Progenitor cell of endocrine pancreas (in vitro differentiated cells): ENCODE measurements around the gene ZNF284. TPM values are rescaled to one million over a fixed set of nuclear protein-coding genes. Genes with fewer than 3 reads are reported as not detected.

Experiments
- DNase-seq: peaks from one replicate; pipeline ENCODE4 v3.0.0; 2021; ENCODE audit warnings: low spot score; ENCODE audit not compliant: unreplicated experiment
- H3K27ac Mint-ChIP-seq: 2 replicates; pipeline ENCODE4 v1.8.0; 2021; ENCODE audit warnings: mild to moderate bottlenecking, moderate library complexity, mixed read lengths
- H3K27me3 Mint-ChIP-seq: 2 replicates; pipeline ENCODE4 v1.8.0; 2021; ENCODE audit warnings: mixed read lengths
- H3K36me3 Mint-ChIP-seq: 2 replicates; pipeline ENCODE4 v1.8.0; 2022; ENCODE audit warnings: mixed read lengths; ENCODE audit not compliant: insufficient read depth
- H3K4me1 Mint-ChIP-seq: 2 replicates; pipeline ENCODE4 v1.8.0; 2021; ENCODE audit warnings: low read depth, mixed read lengths
- H3K4me3 Mint-ChIP-seq: 2 replicates; pipeline ENCODE4 v1.8.0; 2021; ENCODE audit warnings: low read depth, mild to moderate bottlenecking, moderate library complexity, mixed read lengths
- H3K9me3 Mint-ChIP-seq: 2 replicates; pipeline ENCODE4 v1.8.0; 2021; ENCODE audit warnings: low read depth, mixed read lengths
- CTCF ChIP-seq: fragments of 200-600 bp; sonication (generic); IDR thresholded peaks from one replicate; pipeline ENCODE4 v1.5.0; 2021; ENCODE audit warnings: antibody characterized with exemption, mild to moderate bottlenecking; ENCODE audit not compliant: unreplicated experiment
- total RNA-seq: library from RNA; stranded (reverse); gene quantifications from 2 replicates; pipeline ENCODE4 v1.2.1, GENCODE V29; 2021

The ZNF284 gene
- total RNA-seq, 1 donor from 2014 or later = 5.9 TPM

- DNase-seq = no peak
- no peak overlapping the region for H3K27ac Mint-ChIP-seq
- H3K36me3 Mint-ChIP-seq = no peaks in the 10 kb centered on the region
- H3K27me3 Mint-ChIP-seq = peaks cover 5% of the 10 kb centered on the region
- peaks cover 29% of the 10 kb centered on the region for H3K9me3 Mint-ChIP-seq
- TF ChIP-seq CTCF = no peak
- no peak overlapping the region for H3K4me3 Mint-ChIP-seq
- H3K4me1 Mint-ChIP-seq = no peaks in the 10 kb centered on the region
These were observed 29.8 kb upstream of the ZNF284 start for GRCh38 chr19:44042147-44042546.

DNA sequence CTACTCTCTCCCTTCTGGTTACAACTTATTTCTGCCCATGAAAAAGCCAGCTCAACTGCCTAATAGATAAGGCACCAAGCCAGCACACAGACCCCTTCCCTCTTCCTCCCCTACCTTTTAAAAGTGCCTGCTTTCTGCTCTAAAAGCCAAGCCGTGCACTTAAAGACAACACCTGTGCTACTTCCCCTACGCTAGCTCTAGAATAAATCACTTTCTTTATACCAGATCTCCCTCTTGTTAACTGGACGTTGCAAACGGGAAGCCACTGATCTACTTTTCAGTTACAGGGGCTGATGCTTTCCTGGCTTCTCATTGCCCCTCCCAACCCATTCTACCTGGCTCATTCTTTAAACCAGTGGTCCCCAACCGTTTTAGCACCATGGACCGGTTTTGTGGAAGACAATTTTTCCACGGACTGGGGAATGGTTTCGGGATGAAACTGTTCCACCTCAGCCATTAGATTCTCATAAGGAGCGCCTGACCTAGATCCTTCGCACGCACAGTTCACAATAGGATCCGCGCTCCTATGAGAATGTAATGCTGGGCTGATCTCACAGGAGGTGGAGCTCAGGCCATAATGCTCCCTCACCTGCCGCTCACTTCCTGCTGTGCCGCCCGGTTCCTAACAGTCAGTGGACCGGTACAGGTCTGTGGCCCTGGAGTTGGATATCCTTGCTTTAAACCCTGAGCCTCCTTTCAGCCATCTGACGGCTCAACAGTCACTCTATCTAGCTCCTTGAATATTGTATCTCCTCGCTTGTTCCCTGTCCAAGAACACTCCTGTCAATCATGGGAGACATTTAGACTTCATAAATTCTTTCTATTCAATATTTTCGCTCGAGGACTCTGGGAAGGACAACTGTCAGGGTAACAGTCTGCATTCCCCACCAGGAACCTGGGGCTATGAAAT lies 21.0 kb upstream of the ZNF284 start:
- Mint-ChIP-seq H3K4me3 (peak overlapping the region; percentile 97), H3K27me3 (peaks cover 33% of the 10 kb centered on the region), H3K36me3 (peaks cover 18% of the 10 kb centered on the region), H3K4me1 (peaks cover 30% of the 10 kb centered on the region), H3K9me3 (peaks cover 3% of the 10 kb centered on the region), H3K27ac (peak overlapping the region; percentile 99)
- no peak for DNase-seq
- TF ChIP-seq CTCF = no peak

DNA sequence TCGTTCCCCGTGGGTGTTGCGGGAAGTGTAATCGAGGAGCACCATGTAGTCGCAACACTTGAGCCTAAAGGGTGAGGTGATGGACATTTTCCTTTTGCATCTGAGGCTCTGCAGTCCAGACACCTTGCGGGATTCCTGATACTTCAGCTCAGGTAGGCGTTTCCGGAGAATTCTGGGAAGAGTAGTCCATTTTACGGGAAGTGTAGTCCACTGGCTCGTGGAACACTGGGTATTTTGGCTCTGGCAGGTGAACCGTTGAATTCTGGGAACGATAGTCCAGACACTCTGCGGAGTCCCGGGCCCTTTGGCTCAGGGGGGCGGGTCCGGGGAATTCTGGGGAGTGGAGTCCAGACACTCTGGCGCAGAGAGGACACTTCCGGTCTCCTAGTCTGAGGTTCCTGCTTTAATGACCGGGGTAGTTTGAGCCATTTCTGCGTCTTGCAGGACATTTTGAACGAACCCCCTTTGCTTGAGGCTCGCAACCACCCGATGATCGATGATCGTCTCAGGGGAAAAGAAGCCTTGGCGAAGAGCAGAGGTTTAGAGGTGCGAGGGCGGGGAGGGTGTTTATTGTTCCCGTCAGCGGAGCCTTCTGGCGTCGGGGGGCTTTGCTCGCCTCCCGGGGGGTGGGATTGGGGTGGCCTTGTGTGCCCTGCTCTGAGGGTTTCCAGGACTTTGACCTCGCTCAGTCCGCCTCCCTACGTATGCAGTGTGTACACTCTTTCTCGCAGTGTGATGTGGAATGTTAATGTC lies 20.1 kb upstream of the ZNF284 start, which contains the start of gene ZNF223:
TSS of gene ZNF223 (plus strand) at position 387 of the 753 bp plus-strand sequence. CDS start 3,141 bp downstream, outside the sequence.
- Mint-ChIP-seq H3K36me3 (peaks cover 21% of the 10 kb centered on the region), H3K27ac (peak within 1 kb of the TSS; percentile 99), H3K27me3 (peaks cover 31% of the 10 kb centered on the region), H3K9me3 (peaks cover 3% of the 10 kb centered on the region), H3K4me3 (peak within 1 kb of the TSS; percentile 97), H3K4me1 (peaks cover 30% of the 10 kb centered on the region)
- no peak for TF ChIP-seq CTCF
- DNase-seq = peak; percentile 90

GRCh38 chr19:44055870-44056269 lies 16.1 kb upstream of the ZNF284 start:
- peaks cover 1% of the 10 kb centered on the region for H3K9me3 Mint-ChIP-seq
- H3K4me1 Mint-ChIP-seq = peaks cover 30% of the 10 kb centered on the region
- H3K36me3 Mint-ChIP-seq = peaks cover 35% of the 10 kb centered on the region
- no peak for TF ChIP-seq CTCF
- H3K4me3 Mint-ChIP-seq = no peak overlapping the region
- DNase-seq = no peak
- peaks cover 1% of the 10 kb centered on the region for H3K27me3 Mint-ChIP-seq
- no peak overlapping the region for H3K27ac Mint-ChIP-seq

- no peaks in the 10 kb centered on the region for H3K9me3 Mint-ChIP-seq
These were observed 12.7 kb upstream of the ZNF284 start for GRCh38 chr19:44059229-44059628.

More at GRCh38 chr19:44059229-44059628, 12.7 kb upstream of the ZNF284 start:
- Mint-ChIP-seq H3K27me3 (no peaks in the 10 kb centered on the region), H3K4me3 (no peak overlapping the region), H3K36me3 (peaks cover 61% of the 10 kb centered on the region), H3K4me1 (peaks cover 5% of the 10 kb centered on the region), H3K27ac (no peak overlapping the region)
- no peak for DNase-seq
- TF ChIP-seq CTCF = no peak
